CD4-positive, alpha-beta T cell treated with Interleukin-6 at 100 ng/mL for 8 hours (primary cell): ENCODE measurements around the gene SMAD6.
"Not testable (repeated sequence)": the region's sequence is repeated elsewhere in the genome, so short reads cannot be mapped to it uniquely, and the experiment has no call there.

Experiments used
- DNase-seq: peaks from one replicate; pipeline ENCODE4 v3.0.0-alpha.2; 2020; ENCODE audit warnings: mixed read lengths, low spot score

Gene SMAD6

GRCh38 chr15:66677336-66677735 lies 24.7 kb upstream of the SMAD6 start:
- DNase-seq = no peak

GRCh38 chr15:66679061-66679656 lies 22.9 kb upstream of the SMAD6 start:
- no peak for DNase-seq

GRCh38 chr15:66679657-66680108 lies 22.4 kb upstream of the SMAD6 start:
- DNase-seq = no peak

- DNase-seq = no peak
Measured at GRCh38 chr15:66680502-66680901, 21.5 kb upstream of the SMAD6 start.

GRCh38 chr15:66681395-66681794 lies 20.6 kb upstream of the SMAD6 start:
- DNase-seq = no peak

- no peak for DNase-seq
Measured at GRCh38 chr15:66682246-66682645, 19.8 kb upstream of the SMAD6 start.

- DNase-seq = no peak
Measured at GRCh38 chr15:66682865-66683264, 19.2 kb upstream of the SMAD6 start.

- DNase-seq = no peak
Measured at GRCh38 chr15:66684136-66684681, 17.8 kb upstream of the SMAD6 start.

GRCh38 chr15:66685638-66686150 lies 16.3 kb upstream of the SMAD6 start:
- DNase-seq = no peak

- not testable (repeated sequence) for DNase-seq
Measured at GRCh38 chr15:66690912-66691311, 11.1 kb upstream of the SMAD6 start.

GRCh38 chr15:66691727-66692126 lies 10.3 kb upstream of the SMAD6 start:
- no peak for DNase-seq

GRCh38 chr15:66692391-66692790 lies 9.6 kb upstream of the SMAD6 start:
- DNase-seq = no peak

GRCh38 chr15:66692808-66693596 lies 9.0 kb upstream of the SMAD6 start:
- DNase-seq = peak; percentile 37

- DNase-seq = no peak
Measured at GRCh38 chr15:66696770-66697169, 5.3 kb upstream of the SMAD6 start.

- no peak for DNase-seq
Measured at GRCh38 chr15:66698318-66698961, 3.6 kb upstream of the SMAD6 start.

GRCh38 chr15:66698971-66699370 lies 3.1 kb upstream of the SMAD6 start:
- DNase-seq = no peak

GRCh38 chr15:66700412-66700801 lies 1.6 kb upstream of the SMAD6 start:
- no peak for DNase-seq

GRCh38 chr15:66700802-66701421 lies 1.1 kb upstream of the SMAD6 start:
- DNase-seq = peak; percentile 79

- DNase-seq = peak; percentile 14
Measured at GRCh38 chr15:66701422-66702034, 508 bp upstream of the SMAD6 start.

- no peak for DNase-seq
Measured at GRCh38 chr15:66702787-66703539, 927 bp downstream of the SMAD6 start.

- DNase-seq = no peak
Measured at GRCh38 chr15:66703540-66703941, 1.5 kb downstream of the SMAD6 start.
